ENCODE data around the gene GAS6.

GAS6 gene

DNA sequence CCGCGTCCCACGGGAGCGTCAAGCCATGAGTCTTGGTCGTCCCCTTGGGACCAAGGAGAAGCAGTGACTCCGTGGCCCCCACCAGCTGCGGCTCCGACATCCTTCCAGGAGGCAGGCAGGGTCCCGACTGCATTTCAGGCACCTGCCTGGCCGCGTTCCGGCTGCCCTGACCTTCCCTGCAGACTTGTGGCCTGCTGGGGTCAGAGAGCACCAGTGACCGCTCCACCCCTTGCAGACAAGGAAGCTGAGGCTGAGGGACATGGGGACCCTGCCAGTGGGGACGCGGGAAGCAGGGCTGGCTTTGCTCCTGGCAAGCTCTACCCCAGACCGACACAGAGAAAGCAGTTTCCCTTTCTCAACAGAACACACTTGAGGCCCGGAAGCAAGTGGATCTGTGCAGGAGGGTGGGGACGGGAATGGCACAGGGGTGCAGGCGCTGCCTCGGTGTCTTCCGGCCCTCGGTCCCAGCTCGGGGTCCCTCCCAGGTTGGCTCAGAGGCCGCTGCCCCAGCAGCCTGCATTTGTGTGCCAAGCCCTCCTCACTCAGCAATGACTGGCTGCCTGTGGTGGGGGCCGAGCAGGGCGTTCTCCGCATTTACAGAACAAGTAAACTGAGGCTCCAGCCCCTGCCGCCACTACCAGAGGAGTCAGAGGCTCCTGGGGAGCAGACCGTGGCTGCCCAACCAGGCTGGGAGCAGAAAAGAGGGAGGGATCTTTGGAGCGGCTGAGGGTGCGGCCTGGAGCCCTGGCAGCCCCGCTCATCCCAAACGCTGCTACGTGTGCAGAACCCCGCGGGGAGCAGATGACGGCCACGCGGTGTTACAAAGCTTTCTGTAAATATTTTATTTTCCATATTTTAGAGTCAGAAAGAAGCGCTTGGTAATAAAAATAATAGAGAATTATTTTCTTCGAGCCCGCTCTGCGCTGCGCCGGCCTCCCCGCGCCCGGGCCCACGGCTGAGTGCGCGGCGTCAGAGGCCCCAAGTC, 43.9 kb downstream of the GAS6 start:
- DNase-seq (ENCODE audit: low read depth in 3 of 3): no peak

DNA sequence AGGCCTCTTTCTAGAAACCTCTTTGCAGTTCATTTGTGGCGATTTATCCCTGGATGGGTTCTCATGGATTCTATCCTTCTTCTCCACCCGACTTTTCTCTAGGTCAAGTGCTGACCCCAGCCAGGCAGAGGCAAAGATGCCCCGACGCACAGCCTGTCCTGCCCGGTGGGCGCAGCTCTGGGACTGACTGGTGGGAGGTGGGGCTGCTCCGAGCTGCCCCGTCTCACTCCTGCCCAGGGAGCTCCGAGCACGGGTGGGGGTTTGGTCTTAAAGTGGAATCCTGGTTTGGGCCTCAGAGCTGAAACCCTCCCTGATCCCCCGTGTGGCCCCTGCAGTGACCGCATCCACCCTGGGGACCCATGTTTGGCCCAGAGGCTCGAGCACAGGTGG, 44.5 kb downstream of the GAS6 start:
- DNase-seq (ENCODE audit: low read depth in 3 of 3): no peak

DNA sequence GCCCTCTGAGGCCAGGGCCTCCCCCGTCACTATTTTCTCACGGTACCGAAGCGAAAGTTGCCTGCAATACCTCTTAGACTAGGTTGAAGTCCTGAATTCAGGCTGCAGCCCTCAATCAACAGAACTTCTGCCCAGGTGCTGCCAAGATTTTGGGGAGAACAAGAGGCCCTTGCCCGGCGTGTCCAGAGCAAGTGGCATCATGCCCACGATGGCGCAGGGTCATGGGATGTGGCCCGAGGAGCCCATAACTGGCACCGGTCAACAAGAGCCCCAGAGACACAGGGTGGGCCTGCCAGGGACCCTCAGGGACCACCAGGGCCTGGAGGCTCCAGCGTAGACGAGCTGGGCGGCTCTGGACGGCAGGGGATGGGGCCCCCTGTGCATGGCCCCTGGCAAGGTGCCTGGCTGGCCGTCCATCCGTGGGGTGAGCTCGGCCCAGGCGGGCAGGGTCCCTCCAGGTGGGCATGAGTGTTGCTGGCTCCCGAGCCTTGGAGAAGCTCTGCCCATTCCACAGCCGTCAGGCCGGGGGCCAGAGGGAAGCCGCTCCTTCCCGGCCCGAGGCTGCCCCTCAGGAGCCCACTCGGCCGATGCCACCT, 45.1 kb downstream of the GAS6 start:
- no peak for DNase-seq (ENCODE audit: low read depth in 3 of 3)

DNA sequence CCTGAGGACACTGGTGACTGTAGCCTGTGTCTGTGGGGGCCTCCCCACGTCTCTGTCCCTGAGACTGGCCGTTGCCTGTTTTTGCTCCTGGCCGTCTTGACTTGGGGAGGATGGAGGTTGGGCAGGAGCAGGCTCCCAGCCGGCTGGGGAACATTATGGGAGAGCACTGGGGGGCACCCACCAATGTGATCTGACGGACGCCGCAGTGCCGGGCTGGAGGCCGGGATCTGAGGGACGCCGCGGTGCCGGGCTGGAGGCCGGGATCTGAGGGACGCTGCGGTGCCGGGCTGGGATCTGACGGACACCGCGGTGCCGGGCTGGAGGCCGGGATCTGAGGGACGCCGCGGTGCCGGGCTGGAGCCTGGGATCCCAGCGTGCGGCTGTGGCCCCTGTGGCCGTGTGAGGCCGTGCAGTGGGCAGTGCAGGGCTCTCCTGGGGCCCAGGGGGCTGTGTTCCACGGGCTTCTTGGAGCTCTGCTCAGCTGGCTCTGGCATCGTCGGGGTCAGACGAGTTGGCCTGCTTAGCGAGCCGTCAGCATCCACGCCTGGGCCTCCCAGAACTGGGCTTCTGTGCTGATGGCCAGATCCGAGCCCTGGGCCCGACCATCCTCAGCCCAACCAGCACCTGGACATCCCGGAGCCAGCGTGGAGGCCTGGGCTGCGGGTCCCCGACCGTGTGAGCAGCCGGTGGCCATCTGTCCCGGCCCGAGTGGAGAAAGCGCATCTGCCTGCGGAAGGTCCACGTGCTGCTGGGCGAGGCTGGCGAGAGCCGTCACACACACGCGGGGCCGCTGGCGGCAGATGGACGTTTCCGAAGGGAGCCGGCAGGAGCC, 45.8 kb downstream of the GAS6 start:
- DNase-seq (ENCODE audit: low read depth in 3 of 3): no peak

DNA sequence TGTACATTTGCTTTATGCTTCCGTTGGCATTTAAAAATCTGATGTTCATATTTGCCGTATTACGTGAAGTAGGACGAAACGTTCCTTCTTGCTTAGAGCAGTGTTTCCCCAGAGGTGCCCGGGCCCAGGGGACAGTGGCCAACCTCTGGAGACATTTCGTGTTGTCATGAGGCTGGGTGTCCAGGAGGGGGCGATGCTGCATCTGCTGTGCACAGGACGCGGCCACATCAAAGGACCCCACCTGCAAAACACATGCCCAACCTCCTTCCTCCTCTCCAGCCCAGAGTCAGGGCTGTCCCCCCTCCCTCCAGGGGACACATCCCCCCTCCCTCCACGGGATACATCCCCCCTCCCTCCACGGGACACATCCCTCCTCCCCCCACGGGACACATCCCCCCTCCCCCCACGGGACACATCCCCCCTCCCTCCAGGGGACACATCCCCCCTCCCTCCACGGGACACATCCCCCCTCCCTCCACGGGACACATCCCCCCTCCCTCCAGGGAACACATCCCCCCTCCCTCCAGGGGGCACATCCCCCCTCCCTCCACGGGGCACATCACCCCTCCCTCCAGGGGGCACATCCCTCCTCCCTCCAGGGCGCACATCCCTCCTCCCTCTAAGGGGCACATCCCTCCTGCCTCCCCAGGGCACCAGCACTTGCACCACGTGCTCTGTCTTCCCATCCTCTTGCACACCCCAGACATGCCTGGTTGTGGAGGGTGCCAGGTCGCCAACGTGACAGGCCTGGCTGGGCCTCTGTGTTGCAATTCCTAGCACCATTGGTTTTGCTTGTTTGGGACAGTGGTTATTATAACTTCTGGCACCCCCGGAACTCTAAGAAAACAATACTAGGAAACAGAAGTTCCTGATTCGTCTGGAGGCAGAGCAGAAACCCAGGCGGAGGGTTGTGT, 46.7 kb downstream of the GAS6 start:
- DNase-seq (ENCODE audit: low read depth in 3 of 3): peak; percentile 70 to 85 (median 73)

DNA sequence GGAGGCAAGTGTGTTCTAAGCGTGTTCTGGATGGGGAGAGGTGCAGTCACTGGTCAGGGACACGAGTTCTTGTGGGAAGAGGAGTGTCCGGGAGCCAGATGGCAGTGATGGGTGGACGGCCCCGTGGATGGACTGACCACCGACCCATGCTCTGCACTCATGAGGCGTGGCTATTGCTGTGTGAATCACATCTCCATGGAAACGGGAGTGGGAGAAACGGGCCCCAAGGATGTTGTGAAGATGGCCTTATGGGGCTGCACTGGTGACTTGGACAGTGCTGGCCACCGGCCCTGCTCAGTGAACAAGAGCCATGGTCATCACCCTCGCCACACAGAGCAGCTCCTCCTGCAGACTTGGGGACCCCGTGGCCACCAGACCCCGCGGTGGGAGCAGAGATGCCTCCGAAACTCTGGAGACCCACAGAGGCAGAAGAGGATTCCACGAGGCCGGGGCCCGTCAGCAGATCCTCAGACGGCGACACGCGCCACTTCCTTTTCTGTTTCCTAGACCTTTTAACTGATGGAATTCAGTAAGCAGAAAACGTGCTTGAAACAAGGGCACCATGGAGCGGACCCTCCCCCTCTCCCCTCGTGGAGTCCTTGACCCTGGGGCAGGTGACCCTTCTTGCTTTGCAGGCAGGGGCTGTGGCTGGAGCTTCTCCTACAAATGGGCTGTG, 47.5 kb downstream of the GAS6 start:
- DNase-seq (ENCODE audit: low read depth in 3 of 3): no peak

DNA sequence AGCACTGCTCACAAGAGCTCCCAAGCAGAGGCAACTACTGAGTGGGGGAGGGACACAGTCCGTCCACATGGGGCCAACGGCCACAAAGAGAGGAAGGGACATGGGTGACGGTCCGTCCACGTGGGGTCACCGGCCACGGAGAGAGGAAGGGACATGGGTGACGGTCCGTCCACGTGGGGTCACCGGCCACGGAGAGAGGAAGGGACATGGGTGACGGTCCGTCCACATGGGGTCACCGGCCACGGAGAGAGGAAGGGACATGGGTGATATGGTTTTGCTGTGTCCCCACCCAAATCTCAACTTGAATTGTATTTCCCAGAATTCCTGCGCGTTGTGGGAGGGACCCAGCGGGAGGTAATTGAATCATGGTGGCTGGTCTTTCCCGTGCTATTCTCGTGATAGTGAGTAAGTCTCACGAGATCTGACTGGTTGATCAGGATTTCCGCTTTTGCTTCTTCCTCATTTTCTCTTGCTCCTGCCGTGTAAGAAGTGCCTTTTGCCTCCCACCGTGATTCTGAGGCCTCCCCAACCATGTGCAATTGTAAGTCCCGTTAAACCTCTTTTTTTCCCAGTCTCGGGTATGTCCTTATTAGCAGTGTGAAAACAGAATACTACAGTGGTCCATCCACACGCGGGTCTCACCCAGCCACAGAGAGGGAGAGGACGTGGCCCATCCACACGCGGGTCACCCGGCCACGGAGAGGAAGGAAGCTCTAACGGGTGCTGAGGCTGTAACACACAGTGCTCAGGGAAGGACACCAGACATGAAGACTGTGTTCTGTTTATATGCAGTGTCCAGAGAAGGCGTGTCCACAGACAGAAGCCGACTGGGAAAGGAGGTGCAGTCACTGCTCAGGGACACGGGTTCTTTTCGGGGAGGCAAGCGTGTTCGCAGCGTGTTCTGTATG, 48.5 kb downstream of the GAS6 start:
- DNase-seq (ENCODE audit: low read depth in 3 of 3): no peak

DNA sequence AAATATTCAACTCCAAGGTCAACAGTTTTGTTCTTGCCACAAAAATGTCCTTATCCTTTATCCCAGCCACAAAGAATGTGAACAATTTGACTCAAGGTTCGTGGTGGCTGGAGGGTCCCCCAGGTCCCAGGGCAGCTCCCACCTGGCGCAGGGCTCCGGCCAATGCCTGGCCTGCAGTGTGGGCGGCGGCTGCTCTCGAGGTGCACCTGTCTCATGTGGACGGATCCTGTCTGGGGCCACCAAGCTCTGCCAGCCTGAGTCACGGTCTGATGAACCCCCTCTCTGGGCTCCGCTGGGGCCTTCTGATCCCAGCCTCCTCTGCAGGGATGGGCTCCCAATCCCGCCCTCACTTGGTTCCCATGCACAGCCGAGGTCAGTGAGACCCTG, 49.4 kb downstream of the GAS6 start:
- DNase-seq (ENCODE audit: low read depth in 3 of 3): no peak

DNA sequence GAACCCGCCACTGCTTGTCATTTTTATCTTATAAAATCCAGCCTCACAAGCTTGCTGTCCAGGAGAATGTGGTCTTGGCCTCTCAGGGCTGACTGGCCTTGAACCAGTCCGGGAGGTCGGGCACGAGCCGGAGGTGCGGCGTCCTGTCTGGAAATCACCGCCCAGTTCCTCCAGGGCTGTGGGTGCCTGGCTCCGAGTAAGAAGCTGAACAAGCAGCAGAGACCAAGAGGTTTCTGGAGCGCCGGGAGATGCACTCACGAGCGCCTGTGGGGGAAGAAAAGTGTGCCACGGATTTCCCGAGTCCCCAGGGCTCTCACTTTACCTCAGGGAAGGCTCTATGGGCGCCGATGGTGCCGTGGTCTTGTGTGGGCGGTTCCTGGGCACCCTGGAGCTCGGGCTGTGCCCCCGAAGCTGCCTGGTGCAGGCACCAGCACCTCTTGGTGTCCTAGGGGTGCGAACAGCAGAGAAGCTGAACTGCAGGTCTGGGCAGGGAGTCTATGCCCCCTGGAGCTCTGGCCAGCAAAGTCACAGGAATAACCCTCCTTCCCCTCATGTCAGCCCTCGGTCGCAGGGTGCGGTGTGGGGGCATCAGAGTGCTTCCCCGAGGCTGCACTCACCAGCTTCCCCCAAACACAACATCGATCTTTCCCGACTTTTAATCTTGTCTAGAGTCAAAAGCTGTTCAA, 50.0 kb downstream of the GAS6 start:
- DNase-seq (ENCODE audit: low read depth in 3 of 3): no peak

DNA sequence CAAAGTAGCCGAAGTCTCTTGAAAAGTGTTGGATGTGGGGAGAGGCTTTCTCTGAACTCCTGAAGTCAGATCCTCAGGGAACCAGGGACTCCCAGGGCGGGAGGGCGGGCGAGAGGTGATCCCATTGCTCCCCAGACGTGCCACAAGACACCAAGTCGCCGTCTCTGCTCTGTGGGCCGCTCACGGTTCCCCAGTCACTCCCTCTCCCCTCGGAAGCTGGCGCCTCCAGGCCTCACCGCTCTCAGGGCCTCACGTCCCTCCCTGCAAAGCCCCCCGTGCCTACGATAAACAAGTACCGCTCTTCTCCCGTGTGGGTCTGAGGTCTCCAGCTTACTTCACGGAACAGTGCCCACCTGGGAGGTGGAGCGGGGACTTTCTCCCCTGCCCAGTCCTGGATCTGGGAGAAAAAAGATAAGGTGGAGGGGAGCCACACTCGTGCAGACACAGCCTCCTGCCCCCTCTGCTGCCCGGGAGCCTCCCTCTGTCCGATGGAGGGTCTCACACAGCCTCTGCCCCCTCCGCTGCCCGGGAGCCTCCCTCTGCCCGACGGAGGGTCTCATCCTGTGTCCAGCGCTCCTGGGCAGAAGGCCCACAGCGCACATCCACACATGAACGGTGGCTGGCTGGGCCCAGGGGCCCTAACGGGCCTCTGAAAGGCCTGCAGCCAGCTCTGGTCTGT, 50.7 kb downstream of the GAS6 start:
- DNase-seq (ENCODE audit: low read depth in 3 of 3): no peak

DNA sequence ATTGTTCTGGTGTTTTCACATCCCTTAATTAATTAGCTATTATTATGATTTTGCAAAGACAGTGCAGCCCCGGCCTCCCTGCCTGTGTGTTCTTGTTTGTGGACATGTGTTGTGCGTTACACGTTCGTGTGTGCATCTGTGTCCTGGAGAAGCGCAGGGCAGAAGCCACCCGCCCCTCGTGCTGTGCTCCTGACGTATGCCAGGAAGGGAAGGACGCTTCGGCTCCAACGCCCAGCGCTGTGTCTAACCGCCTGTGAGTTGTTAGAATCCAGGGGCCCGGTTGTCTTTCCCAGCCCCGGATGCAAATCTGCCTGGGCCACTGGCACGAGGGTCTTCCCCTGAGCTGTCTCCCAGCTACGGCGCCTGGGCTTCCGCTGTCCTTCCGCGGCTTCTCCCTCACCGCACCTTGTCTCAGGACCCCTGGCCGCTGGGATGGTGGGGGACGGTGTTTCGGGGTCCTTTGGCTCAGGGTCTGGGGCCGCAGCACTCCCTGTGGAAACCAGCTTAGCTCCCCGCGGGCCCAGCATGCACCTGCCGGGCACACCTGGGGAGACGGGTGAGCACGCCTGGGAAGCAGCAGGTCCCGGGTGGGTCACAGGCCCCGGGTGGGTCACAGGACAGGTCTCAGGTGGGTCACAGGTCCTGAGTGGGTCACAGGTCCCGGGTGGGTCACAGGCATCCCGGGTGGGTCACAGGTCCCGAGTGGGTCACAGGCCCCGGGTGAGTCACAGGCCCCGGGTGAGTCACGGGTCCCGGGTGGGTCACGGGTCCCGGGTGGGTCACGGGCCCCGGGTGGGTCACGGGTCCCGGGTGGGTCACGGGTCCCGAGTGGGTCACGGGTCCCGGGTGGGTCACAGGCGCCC, 51.5 kb downstream of the GAS6 start:
- no peak for DNase-seq (ENCODE audit: low read depth in 3 of 3)

DNA sequence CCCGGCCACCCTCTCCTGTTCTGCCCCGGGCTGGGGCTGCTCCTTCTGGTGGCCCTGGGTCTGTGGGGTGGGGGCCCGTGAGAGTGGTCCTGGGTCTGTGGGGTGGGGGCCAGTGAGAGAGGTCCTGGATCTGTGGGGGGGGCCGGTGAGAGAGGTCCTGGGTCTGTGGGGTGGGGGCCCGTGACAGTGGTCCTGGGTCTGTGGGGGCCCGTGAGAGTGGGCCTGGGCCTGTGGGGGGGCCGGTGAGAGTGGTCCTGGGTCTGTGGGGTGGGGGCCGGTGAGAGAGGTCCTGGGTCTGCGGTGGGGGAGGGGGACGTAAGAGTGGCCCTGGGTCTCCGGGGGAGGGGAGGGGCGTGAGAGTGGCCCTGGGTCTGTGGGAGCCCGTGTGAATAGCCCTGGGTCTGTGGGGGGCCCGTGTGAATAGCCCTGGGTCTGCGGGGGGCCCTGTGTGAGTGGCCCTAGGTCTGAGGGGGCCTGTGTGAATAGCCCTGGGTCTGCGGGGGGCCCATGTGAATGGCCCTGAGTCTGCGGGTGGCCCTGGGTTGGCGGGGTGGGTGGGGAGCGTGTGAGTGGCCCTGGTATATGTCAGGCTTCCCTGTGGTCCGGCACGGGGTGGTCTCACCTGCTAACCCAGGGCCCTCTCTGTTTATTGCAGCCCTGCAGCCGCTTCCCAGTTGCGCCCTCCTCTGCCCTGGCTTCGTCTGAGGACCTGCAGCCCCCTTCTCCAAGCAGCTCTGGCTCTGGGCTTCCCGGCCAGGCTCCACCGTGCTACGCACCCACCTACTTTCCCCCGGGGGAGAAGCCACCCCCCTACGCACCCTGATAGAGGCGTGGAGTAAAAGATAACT, 52.6 kb downstream of the GAS6 start:
- DNase-seq (ENCODE audit: low read depth in 3 of 3): no peak

DNA sequence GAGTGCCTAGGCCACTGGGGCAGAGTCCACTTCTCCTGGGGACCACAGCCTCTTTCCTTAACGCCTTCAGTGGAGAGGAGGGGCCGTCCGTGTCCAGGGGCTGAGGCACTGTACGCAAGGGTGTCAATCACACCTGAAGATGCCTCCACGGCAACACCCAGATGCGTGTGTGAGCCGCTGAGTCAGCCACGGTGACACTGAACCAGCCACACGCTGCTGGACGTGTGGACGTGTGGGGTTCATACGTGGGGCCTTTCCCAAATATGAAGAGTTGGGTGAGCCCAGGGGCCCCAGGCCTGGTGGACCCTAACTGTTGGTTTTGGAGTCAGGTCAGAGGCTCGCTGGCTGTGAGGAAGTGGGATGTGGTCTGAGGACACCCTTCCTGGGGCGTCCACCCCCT, 53.2 kb downstream of the GAS6 start:
- DNase-seq (ENCODE audit: low read depth in 3 of 3): no peak

DNA sequence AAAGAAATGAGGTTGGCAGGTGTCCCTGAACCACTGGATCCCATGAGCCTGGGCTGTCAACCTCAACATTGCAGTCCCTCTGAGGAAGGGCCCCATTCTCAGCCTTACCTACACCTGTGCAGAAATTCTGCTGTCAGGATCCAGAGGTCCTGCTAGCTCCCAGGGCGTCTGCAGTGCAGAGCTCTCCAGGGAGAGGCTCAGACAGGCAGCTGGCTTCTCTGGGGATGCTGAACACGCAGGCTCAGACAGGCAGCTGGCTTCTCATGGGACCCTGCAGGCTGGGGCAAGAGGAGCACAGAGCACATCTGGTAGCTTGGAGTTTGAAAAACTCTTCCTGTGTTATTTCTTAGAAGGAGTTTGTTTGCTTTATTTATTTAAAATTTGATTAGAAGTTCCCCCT, 53.9 kb downstream of the GAS6 start:
- DNase-seq (ENCODE audit: low read depth in 3 of 3): no peak

DNA sequence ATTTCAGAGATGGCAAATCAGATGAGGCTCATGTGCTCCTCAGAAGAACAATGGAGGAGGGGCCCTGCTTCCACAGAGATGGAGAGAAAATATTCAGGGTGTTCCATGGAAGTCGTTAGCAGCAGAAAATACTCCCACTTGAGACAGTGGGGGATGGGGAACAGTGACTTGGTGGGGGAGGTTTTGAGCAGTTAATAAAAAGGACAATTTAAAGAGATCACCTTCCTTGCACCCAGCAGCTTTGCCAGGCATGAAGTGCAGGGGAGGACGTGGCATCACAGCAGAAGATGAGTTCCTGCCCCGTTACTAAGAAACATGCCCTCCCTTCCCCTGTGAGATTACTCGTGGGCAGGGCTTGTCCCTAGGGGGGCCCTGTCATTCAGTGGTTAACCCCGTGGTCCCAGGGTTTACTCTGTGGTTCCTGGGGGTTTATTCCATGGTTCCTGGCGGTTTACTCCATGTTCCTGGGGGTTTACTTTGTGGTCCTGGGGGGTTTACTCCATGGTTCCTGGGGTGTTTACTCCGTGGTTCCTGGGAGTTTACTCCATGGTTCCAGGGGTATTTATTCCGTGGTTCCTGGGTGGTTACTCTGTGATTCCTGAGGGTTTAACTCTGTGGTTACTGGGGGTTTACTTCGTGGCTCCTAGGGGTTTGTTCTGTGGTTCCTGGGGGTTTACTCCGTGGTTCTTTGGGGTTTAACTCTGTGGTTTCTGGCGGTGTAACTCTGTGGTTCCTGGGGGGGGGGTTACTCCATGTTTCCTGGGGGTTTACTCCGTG, 55.6 kb downstream of the GAS6 start:
- no peak for DNase-seq (ENCODE audit: low read depth in 3 of 3)

DNA sequence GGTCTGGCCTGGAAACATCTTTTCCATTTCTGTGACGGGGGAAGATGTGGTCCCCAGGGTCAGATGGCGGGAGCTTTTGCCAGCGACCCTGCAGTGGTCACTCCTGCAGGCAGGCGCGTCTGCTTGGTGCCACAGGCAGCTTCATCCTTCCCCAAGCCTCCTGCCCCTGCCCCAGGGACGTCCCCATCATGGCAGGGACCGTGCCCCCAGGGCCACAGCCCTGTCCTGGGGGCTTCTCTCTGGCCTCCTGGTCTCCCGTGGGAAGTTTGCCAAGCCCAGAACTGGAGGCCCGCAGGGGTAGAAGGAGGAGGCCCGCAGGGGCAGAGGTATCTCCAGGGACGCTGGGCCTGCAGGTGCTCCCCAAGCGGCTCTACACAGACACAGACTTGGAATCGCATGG, 57.4 kb downstream of the GAS6 start:
- no peak for DNase-seq (ENCODE audit: low read depth in 3 of 3)

Data from stimulated activated CD4-positive, alpha-beta T cell treated with anti-CD3 and anti-CD28 coated beads, TNF-alpha, amount 100 ng/mL, for 24 hours (primary cell).